ENCODE data around the gene ZNF385B. TPM values are rescaled to one million over a fixed set of nuclear protein-coding genes. Genes with fewer than 3 reads are reported as not detected.

Gene ZNF385B
- total and polyA plus RNA-seq, 4 donors, result 13.5 to 70.8 (median 45.2) TPM

GRCh38 chr2:179671043-179671981 is 190.1 kb downstream of the ZNF385B start:
- 75 to 91% methylated on average over 6 of the region's 6 CpGs for WGBS, 2 donors

GRCh38 chr2:179669196-179669595 is 192.2 kb downstream of the ZNF385B start:
- TF ChIP-seq, protein P1, sequence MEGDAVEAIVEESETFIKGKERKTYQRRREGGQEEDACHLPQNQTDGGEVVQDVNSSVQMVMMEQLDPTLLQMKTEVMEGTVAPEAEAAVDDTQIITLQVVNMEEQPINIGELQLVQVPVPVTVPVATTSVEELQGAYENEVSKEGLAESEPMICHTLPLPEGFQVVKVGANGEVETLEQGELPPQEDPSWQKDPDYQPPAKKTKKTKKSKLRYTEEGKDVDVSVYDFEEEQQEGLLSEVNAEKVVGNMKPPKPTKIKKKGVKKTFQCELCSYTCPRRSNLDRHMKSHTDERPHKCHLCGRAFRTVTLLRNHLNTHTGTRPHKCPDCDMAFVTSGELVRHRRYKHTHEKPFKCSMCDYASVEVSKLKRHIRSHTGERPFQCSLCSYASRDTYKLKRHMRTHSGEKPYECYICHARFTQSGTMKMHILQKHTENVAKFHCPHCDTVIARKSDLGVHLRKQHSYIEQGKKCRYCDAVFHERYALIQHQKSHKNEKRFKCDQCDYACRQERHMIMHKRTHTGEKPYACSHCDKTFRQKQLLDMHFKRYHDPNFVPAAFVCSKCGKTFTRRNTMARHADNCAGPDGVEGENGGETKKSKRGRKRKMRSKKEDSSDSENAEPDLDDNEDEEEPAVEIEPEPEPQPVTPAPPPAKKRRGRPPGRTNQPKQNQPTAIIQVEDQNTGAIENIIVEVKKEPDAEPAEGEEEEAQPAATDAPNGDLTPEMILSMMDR (IDR thresholded peaks at IDR 0.05; ENCODE audit: control extremely low read depth, extremely low read depth), result no peak
- ATAC-seq (ENCODE audit: insufficient read depth, low FRiP score) (no peak), DNase-seq (no peak)
- Histone ChIP-seq H3K27me3 (ENCODE audit: control insufficient read depth in 3 of 3, insufficient read depth in 3 of 3, low read length in 2 of 3) (no peaks in the 10 kb centered on the region), H3K36me3 (ENCODE audit: control insufficient read depth in 4 of 4, insufficient read depth in 4 of 4, low read length in 4 of 4) (no peaks in the 10 kb centered on the region), H3K4me1 (ENCODE audit: control insufficient read depth in 5 of 5, insufficient read depth in 5 of 5, low read length in 5 of 5) (no peaks in the 10 kb centered on the region), H3K27ac (ENCODE audit: low read depth in 1 of 2, low read length in 1 of 2) (no peak overlapping the region), H3K4me3 (no peak overlapping the region), H3K9ac (ENCODE audit: insufficient read depth in 1 of 2, low read length in 2 of 2) (no peak overlapping the region), H3K9me3 (ENCODE audit: control insufficient read depth in 4 of 4, insufficient read depth in 3 of 4, low read length in 3 of 4) (no peaks in the 10 kb centered on the region)
- 61 to 82% methylated on average over 2 of the region's 2 CpGs for WGBS, 2 donors

More at GRCh38 chr2:179671043-179671981, 190.1 kb downstream of the ZNF385B start:
- no peaks in the 10 kb centered on the region for H3K27me3 ChIP-seq (ENCODE audit: control insufficient read depth in 3 of 3, insufficient read depth in 3 of 3, low read length in 2 of 3)
- ATAC-seq (ENCODE audit: insufficient read depth, low FRiP score), result no peak
- no peak overlapping the region for H3K9ac ChIP-seq (ENCODE audit: insufficient read depth in 1 of 2, low read length in 2 of 2)
- H3K36me3 ChIP-seq (ENCODE audit: control insufficient read depth in 4 of 4, insufficient read depth in 4 of 4, low read length in 4 of 4), result no peaks in the 10 kb centered on the region
- DNase-seq, result no peak
- TF ChIP-seq, protein P1 (IDR thresholded peaks at IDR 0.05; ENCODE audit: control extremely low read depth, extremely low read depth), result no peak
- no peak overlapping the region for H3K4me3 ChIP-seq
- no peak overlapping the region for H3K27ac ChIP-seq (ENCODE audit: low read depth in 1 of 2, low read length in 1 of 2)
- no peaks in the 10 kb centered on the region for H3K9me3 ChIP-seq (ENCODE audit: control insufficient read depth in 4 of 4, insufficient read depth in 3 of 4, low read length in 3 of 4)
- H3K4me1 ChIP-seq (ENCODE audit: control insufficient read depth in 5 of 5, insufficient read depth in 5 of 5, low read length in 5 of 5), result peaks cover 0 to under 1% (median 0%) of the 10 kb centered on the region in 5 donors

GRCh38 chr2:179664972-179665812 is 196.2 kb downstream of the ZNF385B start:
- no peak for ATAC-seq (ENCODE audit: insufficient read depth, low FRiP score)

More at GRCh38 chr2:179664972-179665812, 196.2 kb downstream of the ZNF385B start:
- WGBS, 2 donors, result 81 to 88% methylated on average over 12 of the region's 12 CpGs
- H3K9me3 ChIP-seq (ENCODE audit: control insufficient read depth in 4 of 4, insufficient read depth in 3 of 4, low read length in 3 of 4), result no peaks in the 10 kb centered on the region
- no peak overlapping the region for H3K27ac ChIP-seq (ENCODE audit: low read depth in 1 of 2, low read length in 1 of 2)
- H3K9ac ChIP-seq (ENCODE audit: insufficient read depth in 1 of 2, low read length in 2 of 2), result no peak overlapping the region
- no peak overlapping the region for H3K4me3 ChIP-seq
- H3K4me1 ChIP-seq (ENCODE audit: control insufficient read depth in 5 of 5, insufficient read depth in 5 of 5, low read length in 5 of 5), result no peaks in the 10 kb centered on the region
- H3K27me3 ChIP-seq (ENCODE audit: control insufficient read depth in 3 of 3, insufficient read depth in 3 of 3, low read length in 2 of 3), result no peaks in the 10 kb centered on the region
- TF ChIP-seq, protein P1 (IDR thresholded peaks at IDR 0.05; ENCODE audit: control extremely low read depth, extremely low read depth), result no peak
- no peaks in the 10 kb centered on the region for H3K36me3 ChIP-seq (ENCODE audit: control insufficient read depth in 4 of 4, insufficient read depth in 4 of 4, low read length in 4 of 4)
- no peak for DNase-seq

Data from lung (tissue), 12 donors.